ENCODE data around the gene HSP90AB1.

The HSP90AB1 gene

GRCh38 chr6:44269921-44270525, 23.1 kb downstream of the HSP90AB1 start, which contains the start of gene TMEM151B:
Gene TMEM151B (plus strand): TSS chr6:44270450. CDS start chr6:44270743, 293 bp downstream.
- DNase-seq = no peak

GRCh38 chr6:44270526-44271405, 23.9 kb downstream of the HSP90AB1 start:
- no peak for DNase-seq

- no peak for DNase-seq
Observed at GRCh38 chr6:44271406-44271723, 24.5 kb downstream of the HSP90AB1 start.

GRCh38 chr6:44271914-44272313, 25.0 kb downstream of the HSP90AB1 start:
- DNase-seq = no peak

- DNase-seq = no peak
Observed at GRCh38 chr6:44272529-44272928, 25.6 kb downstream of the HSP90AB1 start.

GRCh38 chr6:44272999-44273566, 26.2 kb downstream of the HSP90AB1 start:
- DNase-seq = no peak

GRCh38 chr6:44273617-44274016, 26.7 kb downstream of the HSP90AB1 start:
- no peak for DNase-seq

- no peak for DNase-seq
Observed at GRCh38 chr6:44275271-44275748, 28.4 kb downstream of the HSP90AB1 start.

GRCh38 chr6:44275749-44276648, 29.1 kb downstream of the HSP90AB1 start:
- DNase-seq = no peak

GRCh38 chr6:44276667-44277640, 30.1 kb downstream of the HSP90AB1 start:
- DNase-seq = no peak

GRCh38 chr6:44277763-44278162, 30.9 kb downstream of the HSP90AB1 start:
- DNase-seq = no peak

- DNase-seq = no peak
Observed at GRCh38 chr6:44278315-44278714, 31.4 kb downstream of the HSP90AB1 start.

GRCh38 chr6:44278774-44279697, 32.1 kb downstream of the HSP90AB1 start:
- no peak for DNase-seq

- DNase-seq = no peak
Observed at GRCh38 chr6:44284121-44284520, 37.2 kb downstream of the HSP90AB1 start.

GRCh38 chr6:44284867-44285266, 38.0 kb downstream of the HSP90AB1 start:
- no peak for DNase-seq

GRCh38 chr6:44285552-44286284, 38.8 kb downstream of the HSP90AB1 start:
- DNase-seq = no peak

- DNase-seq = no peak
Observed at GRCh38 chr6:44286285-44286565, 39.3 kb downstream of the HSP90AB1 start.

- no peak for DNase-seq
Observed at GRCh38 chr6:44286747-44287146, 39.8 kb downstream of the HSP90AB1 start.

GRCh38 chr6:44289726-44290260, 42.9 kb downstream of the HSP90AB1 start:
- no peak for DNase-seq

GRCh38 chr6:44291841-44292240, 44.9 kb downstream of the HSP90AB1 start:
- no peak for DNase-seq

Data from activated CD4-positive, alpha-beta T cell treated with anti-CD3 and anti-CD28 coated beads, Interleukin-2, amount 50 U/mL, for 16 hours (primary cell).